Measurements from ENCODE around the gene RNF145.

Gene RNF145

DNA sequence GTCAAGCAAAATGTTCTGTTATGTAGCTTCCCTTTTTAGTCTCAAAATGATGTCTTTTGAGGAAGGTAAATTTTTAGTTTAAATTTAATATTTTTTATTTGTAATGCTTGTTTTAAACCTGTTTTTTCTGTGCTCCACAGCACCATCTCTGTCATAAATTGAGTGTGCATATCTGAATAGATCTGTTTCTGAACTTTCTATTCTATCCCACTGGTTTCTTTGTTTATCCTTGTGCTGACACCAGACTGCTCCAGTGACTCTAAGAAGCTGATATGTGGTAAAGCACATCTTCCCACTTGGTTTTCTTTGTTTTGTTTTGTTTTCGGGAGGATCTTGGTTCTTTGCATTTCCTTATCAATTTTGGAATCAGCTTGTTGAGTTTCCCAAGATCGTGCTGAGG is 7.1 kb upstream of the RNF145 start:
- DNase-seq: no peak

DNA sequence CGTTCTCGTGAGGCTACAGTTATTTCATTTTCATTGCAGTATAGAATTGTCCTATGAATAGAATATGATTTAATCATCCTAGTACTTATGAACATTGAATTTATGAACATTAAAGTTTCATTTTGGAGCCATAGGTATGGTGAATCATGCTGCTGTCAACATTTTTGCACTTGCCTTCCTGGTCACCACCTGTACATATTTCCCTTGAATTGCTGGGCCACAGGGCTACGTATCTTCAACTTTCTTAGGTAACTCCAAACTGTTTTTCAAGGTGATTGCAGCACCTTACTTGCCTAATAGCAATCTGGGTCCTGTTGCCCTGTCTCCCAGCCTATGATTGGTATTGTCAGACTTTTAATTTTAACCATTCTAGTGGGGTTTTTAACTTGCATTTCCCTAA is 6.5 kb upstream of the RNF145 start:
- DNase-seq: no peak

DNA sequence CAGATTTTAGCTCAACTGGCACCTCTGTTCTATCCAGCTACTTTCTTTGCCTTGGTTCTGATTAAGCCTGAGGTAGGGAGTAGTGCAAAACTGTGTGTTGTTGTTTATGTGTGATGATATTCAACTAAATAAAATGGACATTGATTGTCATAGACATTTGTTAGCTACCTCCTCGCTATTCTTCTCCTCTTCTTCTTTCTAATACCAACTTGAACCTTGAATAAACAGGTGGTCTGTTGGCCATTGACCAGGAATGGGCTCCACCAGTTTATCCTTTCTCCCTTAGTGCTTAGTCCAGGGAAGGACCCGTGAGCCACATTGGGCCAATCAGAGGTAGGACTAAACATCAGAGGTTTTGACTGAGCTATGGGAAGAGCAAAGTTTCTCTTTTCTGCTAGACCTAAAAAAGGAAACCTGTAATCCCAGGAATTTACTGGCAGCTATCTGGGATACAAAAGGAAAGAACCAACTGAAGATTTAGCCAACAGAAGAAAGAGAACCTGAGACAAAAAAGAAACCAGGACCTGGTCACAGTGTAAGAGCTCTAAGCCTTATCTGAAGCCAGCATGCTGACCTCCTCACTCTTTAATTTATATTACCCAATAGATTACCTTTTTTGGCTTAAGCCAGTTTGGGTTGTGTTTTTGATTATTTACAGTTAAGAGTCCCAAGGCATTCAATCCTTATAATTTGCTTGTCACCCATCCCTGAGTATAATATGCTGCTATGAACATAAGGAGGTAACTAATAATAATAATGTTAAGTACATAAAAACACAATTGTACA is 5.3 kb upstream of the RNF145 start:
- no peak for DNase-seq

DNA sequence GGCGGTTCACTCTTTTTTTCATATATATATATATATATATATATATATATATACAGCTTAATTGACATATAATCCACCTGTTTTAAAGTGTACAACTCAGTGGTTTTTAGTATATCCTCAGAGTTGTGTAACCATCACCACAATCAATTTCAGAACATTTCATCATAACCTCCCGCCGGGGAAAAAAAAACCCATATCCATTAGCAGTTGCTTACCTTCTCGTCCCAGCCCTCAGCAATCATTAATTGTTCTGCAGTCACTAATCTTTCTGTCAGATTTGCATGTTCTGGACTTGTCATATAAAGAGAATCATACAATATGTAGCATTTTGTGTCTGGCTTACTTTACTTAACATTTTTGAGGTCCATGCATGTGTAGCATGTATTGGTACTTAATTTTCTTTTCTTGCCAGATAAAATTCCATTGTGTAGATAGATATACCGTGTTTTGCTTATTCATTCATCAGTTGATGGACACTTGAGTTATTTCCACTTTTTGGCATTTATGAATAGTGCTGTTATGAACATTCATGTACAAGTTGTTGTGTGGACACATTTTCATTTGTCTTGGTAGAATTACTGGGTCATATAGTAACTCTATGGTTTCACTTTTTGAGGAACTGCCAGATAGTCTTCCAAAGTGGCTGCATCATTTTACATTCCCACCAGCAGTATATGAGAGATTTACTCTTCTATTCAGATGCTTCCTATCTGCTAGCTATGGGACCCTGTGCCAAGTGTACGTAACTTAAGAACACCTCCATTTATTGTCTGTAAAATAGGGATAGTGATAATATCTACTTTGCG is 3.5 kb upstream of the RNF145 start:
- no peak for DNase-seq

DNA sequence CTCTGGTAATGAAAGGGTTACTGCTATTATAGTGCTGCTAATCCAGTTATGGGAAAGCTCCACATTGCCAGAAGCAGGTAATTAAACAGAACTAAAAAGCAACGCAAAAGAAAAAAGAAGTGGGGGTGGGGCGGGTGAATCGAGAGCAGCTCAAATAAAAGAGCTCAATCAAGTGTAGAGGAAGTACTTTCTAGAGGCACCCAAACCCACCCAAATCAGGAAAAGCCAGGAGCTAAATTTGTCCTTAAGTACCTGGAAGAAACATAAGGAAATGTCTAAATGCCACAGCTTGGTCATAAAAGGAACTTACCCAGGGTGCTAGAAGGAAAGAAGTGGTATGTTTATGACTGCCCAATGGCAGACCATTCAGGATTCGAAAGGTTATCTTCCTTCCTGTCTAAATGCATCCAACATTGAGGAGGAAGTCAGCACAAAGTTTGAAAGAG is 2.4 kb upstream of the RNF145 start:
- no peak for DNase-seq

DNA sequence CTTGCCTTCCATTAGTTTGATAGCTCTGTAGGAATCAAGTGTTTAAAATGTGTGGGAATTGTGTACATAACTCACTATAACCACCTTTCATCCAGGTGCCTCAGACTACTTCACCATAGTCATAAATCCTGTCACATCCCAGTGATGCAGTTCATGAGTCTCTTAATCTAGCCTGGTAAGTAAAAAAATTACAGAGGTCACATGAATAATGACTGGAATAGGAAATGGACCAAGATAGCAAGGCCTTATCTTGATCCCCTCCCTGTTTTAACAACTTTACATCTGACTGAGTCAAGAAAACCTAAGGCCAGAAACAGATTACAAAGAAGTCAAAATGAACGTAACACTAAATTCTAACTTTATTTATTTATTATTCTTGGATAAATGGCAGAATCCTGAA is 1.5 kb upstream of the RNF145 start:
- DNase-seq: no peak

DNA sequence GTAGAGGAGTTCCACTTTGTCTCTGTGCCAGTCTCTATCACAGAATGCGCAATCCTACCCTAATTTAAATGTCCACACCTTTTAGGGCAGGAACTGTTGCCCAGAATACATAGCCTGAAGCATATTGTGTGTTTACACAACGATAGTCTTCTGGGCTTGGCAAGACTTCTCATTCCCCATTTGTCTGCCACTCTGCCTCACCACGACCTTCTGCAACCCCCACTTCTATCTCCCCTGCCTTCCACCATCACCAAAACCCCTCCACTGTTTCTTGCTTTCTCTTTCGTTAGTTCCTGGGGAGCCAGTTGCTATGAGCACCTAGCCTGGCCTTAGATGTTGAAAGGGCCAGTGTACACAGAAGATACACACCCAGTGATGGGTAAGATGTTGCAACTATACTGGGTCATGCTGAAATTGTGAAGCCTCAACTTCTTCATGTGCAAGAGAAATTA is 883 bp upstream of the RNF145 start:
- no peak for DNase-seq

DNA sequence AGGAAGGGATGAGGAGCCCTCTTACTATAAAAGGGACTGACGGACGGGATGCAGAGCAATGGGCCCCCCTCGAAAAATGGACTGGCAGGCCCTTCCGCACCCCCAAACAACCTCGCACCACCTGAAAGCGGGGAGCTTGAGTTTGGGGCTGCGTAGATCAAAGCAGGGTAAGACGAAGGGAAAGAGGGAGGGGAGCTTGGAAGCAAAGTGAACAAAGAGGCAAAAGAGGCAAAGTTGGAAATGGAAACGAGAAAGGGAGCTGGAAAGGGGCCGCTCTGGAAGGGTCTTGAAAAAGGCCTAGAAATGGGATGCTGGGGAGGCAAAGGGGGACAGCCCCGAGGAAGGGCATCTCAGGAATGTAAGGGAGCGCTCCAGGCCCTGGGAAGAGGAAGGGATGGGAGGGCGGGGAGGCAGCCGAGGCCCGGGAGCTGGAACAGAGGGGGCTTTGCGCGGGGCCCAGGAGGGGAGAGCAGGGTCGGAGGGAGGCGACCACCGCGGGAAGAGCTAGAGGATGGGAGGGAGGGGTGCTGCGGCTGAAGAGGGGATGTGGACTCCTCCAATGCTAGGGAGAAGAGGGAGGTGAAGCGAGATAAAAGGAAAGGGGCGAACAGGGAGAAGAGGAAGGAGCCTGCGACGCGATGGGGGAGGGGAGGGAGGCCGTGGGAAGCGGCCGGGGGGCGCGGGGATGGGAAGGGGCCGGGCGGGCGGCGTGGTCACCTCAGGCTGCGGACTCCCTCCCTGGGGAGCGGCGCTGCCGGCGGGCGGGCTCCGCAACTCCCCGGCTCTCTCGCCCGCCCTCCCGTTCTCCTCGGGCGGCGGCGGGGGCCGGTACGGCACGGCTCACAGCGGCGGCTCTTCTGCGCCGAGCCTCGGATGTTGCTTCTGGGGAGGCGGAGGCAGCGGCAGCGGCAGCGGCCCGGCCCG is 577 bp downstream of the RNF145 start:
- no peak for DNase-seq

DNA sequence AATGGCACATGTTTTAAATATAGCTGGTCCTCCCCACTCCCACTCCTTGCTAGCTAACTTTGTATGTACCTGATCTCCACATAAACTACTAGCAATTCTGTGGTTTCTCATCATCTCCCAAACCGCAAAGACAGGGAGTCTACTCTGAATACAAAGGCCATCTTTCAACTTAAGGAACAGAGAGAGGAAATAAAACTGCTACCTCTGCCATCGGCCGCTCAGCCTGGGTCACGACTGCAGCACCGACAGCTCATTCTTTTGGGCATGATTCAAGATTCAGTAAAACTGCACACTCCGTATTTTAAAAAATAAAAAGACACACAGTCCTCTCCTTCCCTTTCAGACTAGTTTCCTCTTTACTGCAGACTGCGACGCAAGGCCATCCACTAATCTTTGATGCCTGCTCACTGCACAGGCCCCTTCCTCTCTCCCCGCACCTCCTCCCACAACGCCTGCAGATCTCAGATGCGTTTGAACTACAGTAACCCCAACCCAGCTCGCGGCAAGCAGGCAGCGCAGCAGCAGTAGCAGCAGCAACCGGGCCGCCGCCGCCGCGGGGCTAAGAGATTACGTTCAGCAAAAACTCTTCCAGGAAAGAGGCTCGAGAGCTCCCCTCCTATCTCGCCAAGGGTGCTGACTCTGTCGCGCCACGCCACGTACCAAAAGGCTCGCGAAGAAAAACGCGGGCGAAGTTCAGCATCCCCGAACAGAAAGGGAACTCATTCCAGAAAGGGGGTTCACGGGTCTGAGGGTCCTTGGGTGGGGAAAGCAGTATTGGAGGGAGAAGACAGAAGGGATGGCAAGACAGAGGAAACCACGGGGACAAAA is 1.5 kb downstream of the RNF145 start:
- DNase-seq: peak; percentile 88

DNA sequence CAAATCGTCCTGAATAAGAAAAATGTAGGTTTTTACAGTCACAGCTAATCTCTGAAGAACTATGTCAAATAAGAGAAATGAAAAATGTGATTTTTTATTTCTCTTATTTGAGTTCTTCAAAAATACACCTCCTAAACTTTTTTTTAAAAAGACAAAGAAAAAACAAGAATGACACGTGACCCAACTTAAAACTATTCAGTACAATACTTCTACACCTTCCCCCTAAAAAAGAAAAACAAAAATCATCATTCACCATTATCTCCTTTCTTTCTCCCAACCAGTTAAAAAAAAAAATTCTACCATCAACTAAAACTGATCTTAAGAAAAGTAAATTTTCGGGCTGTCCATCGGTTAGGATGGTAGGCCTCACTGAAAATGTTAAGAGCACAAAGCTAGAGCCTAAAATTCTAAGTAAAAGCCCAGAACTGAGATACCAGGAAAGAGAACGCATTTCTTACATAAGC is 2.1 kb downstream of the RNF145 start:
- no peak for DNase-seq

DNA sequence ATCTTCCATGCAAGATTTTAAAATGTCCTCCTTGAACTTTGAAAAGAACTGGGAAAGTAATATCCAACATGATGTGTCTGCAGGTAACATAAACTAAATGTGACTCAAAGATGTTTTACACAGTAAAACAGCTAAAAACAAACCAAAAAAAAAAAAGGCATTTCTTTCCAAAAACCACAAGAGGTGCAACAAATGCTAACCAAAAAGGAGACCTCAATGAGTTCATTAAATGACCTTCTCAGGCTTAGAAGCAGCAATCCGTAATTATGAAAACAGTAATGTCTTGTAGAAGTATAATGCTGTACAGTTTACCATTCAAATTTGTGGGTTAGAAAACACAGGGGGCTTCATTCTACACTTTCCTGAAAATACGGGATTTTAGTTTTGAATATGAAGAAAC is 2.5 kb downstream of the RNF145 start:
- DNase-seq: no peak

DNA sequence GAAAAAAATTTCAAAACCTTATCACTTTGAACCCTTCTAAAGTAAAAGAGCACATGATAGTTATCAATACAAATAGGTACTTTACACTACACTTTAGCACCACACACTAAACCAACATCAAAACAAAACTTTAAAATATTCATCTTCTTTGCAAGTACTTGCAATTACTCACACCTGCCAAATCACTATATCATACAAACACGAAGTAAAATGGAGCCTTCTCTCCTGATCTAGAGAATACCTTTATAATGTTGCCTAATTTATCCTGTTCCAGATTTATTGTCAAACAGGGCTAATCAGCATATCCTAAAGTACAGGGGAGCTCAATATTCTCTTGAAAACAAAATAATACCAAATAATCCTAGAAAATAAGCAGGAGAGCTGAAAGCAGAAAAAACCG is 3.0 kb downstream of the RNF145 start:
- DNase-seq: no peak

DNA sequence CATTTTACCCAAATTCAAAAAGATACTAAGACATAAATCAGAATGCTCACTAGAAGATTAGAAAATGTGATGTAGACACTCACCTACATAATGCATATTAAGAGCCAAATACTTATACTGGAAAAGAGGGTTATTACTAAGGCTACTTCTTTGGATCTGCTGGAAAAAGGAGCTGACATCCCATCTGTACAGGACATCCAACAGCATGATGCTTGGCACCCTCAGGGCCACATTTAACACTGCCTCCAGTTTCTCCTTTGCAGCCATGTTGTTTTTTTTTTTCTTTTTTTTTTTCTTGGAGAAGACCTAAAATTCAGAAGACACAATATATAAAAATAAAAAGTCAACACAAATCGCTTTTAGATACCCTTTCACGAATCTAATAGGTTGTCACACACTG is 6.0 kb downstream of the RNF145 start:
- DNase-seq: no peak

DNA sequence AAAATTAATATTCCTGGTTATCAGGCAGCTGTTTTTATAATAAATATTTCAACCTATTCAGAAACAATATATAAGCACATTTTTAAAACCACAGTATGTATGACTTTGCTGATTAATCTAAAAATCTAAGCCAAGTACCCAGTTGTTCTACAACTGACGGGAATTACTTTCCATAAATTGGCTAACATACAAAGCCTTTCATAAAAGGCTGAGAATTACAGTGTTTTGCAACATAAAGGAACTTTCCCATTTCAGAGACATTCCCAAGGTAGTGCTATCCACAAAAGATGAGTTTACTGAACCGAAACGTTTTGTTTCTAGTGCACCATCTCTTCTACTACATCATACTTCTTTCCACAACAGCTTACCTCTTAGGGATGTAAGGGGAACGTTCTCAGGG is 7.2 kb downstream of the RNF145 start:
- no peak for DNase-seq

DNA sequence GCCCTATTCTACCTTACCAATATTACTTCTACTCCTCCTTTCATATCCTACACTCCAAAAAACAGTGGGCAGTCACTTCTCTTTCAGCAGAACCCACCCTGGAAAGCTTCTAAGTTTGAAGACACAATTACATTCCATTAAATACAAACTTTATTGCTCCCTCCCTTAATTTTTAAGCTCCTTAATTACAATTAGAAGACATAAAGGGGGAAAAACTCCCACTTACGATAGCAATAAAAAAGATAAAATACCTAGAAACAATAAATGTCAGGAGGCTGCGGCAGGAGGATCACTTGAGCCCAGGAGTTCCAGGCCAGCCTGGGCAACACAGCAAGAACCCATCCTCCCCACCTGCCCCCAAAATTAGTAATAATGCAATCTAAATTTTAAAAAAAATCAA is 9.6 kb downstream of the RNF145 start:
- no peak for DNase-seq

DNA sequence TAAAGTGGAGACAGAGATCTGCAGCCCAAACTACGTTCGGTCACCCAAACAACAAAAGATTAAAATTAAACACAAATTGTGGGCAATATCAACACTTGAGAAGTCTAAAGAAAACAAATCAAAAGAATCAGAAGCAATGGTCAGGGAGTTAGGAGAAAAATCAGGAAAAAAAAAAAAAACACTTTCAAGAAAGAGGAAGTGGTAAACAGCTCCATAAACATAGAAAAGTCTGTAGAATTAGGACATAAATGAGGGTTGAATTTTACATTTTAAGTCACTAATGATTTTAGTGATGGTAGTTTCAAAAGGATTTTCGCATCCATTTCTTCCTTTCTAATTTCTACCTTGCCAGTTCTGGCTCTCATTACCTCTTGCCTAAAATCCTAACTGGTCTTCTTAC is 10.1 kb downstream of the RNF145 start:
- no peak for DNase-seq

DNA sequence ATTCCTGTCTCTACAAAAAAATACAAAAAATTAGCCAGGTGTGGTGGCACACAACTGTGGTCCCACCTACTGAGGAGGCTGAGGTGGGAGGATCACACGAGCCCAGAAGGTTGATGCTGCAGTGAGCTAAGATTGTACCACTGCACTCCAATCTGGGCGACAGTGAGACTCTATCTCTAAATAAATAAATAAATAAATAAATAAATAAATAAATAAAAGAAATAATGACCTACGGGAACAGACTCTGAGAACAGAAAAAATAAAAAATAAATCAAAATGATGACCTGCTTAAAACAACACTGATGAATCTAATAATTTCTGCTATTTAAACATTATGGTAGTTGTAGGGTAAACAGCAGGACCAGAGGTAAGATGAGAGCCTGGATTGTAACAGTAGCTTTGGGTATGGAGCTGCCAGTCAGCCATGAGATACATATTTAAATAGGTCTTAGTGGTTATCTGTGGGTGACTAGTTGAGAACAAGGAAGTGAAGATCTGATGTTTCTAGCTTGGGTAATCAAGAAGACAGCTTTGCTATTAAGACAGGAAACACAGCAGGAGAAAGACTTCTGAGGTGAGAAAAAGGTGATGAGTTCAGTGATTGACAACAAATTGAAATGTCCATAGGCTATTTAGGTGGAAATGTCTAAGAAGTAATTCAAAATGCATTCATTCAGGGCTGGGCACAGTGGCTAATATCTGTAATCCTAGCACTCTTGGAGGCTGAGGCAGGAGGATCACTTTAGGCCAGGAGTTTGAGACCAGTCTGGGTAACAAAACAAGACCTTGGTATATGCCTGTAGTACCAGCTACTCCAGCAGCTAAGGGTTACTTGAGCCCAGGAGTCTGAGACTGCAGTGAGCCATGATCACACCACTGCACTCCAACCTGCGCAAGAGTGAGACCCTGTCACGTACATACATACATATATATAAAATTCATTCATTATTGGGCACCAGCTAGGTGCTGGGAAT is 11.0 kb downstream of the RNF145 start:
- DNase-seq: peak; percentile 32

DNA sequence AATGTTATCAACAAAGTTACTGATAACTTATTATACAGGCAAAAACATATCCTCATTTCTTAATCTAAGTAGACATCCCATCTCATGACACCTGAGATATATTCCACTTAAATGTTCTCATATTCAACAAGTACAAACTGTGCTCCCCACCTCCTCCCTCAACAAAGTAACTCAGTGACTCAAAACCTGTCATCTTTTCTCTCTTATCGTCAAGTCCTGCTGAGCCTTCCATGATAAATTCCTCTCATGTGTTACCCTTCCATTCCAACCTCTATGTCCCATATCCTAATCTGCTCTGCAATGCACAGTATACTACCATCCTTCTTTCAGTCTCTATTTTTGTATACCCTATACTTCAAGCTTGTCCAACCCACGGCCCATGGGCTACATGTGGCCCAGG is 13.6 kb downstream of the RNF145 start:
- no peak for DNase-seq

DNA sequence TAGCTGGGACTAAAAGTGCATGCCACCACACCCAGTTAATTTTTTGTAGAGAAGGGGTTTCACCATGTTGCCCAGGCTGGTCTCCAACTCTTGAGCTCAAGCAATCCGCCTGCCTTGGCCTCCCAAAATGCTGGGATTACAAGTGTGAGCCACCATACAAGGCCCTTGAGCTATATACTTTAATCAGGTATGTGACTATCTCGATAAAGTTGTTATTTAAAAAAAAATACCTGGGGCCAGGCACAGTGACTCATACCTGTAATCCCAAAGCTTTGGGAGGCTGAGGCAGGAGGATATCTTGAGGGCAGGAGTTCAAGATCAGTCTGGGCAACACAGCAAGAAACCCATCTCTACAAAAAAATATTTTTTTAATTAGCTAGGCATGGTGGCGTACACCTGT is 19.2 kb downstream of the RNF145 start:
- DNase-seq: no peak

DNA sequence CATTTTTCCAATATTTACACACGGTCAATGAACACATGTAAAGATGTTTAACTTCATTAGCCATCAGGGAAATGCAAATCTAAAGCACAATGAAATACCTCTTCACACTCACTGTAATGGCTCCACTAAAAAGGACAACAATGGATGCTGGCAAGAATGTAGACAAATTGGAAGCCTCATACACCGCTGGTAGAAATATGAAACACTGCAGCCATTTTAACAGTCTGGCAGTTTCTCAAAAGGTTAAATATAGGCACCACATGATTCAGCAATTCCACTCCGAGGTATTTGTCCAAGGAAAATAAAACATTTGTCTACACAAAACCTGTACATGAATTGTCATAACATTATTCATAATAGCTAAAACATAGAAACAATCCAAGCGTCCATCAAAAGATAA is 20.0 kb downstream of the RNF145 start:
- no peak for DNase-seq

DNA sequence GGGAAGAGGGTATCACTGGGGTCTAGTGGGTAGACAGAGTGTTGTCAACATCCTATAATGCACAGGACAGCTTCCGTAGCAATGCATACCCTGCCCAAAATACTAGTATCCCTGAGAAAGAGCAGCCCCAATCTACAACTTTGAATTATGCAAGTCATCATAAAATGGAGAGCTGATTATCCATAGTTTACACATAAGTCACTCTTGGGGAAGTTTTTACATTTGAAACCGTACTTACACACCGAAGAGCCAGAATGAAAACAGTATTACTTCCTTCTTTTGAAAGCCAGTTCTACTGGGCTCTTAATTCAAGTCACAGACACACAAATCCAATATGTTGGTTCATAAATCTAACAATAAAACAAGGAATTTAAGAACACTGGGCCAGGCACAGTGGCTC is 21.6 kb downstream of the RNF145 start:
- no peak for DNase-seq

All from central memory CD4-positive, alpha-beta T cell (primary cell).